Right atrium auricular region (tissue), 2 donors: ENCODE results near the gene RAPGEF1. TPM values are rescaled to one million over a fixed set of nuclear protein-coding genes. Genes with fewer than 3 reads are reported as not detected.

Source experiments
- DNase-seq: peaks from one replicate; pipeline ENCODE4 v3.0.0-alpha.2; 2019; ENCODE audit warnings: low spot score
- H3K27ac ChIP-seq, 2 donors: fragments of 200-600 bp; sonication (generic); 1 replicate in 1 of 2; 2 replicates in 1 of 2; pipeline ENCODE4 v1.5.1; 2016 to 2019
- H3K27me3 ChIP-seq, 2 donors: fragments of 200-600 bp; sonication (generic); one replicate each; pipeline versions ENCODE4 v1.5.1 to v1.6.0; 2017 to 2019
- H3K36me3 ChIP-seq: fragments of 200-600 bp; sonication (generic); one replicate; pipeline ENCODE4 v1.5.1; 2016
- H3K4me1 ChIP-seq, 2 donors: fragments of 200-600 bp; sonication (generic); one replicate each; pipeline versions ENCODE4 v1.5.1 to v1.6.0; 2017 to 2019
- H3K4me3 ChIP-seq, 2 donors: fragments of 200-600 bp; sonication (generic); 1 replicate in 1 of 2; 2 replicates in 1 of 2; pipeline ENCODE4 v1.5.1; 2017 to 2019; ENCODE audit warnings: mild to moderate bottlenecking in 1 of 2, moderate library complexity in 1 of 2
- H3K9me3 ChIP-seq, 2 donors: fragments of 200-600 bp; sonication (generic); one replicate each; pipeline ENCODE4 v1.5.1; 2019
- CTCF ChIP-seq, 2 donors: fragments of 200-600 bp; sonication (generic); IDR thresholded peaks; one replicate each; pipeline ENCODE4 v1.5.1; 2019; ENCODE audit warnings: antibody characterized with exemption in 2 of 2
- total RNA-seq, 2 donors: library from RNA; depleted of rRNA; stranded (reverse); fragments of >200 nt; gene quantifications; one replicate each; pipeline ENCODE4 v1.1.0, GENCODE V29; 2016

RAPGEF1 gene
- total RNA-seq, 2 donors from 2014 or later, result 59.5 to 65.1 TPM

DNA sequence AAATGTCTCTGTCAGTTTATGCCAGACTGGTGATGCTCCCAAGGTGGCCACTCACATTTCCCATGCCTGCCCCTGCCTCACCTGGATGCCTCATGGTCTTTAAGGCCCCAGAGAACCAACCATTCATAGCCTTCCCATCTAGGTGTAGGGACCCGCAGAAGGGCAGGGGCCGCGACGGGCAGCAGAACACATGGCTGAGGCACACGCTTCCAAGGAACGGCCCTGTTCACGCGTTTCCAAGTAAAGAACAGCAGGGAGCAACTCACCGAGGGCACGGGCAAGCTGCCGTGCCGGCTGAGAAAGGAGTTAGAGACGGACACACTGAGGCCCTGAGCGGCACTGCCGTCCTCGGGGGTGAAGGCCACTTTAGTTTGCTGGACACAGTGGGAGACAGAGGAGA lies 121.1 kb downstream of the RAPGEF1 start:
- no peak overlapping the region for H3K4me3 ChIP-seq
- H3K36me3 ChIP-seq, result peaks cover 61% of the 10 kb centered on the region
- peaks cover 0 to 15% of the 10 kb centered on the region in 2 donors for H3K4me1 ChIP-seq
- DNase-seq, result no peak
- TF ChIP-seq CTCF (IDR thresholded peaks at IDR 0.05), result no peak
- H3K27me3 ChIP-seq, result no peaks in the 10 kb centered on the region
- H3K9me3 ChIP-seq, result no peaks in the 10 kb centered on the region
- peak overlapping the region in 1 of 2 donors; percentile 43 for H3K27ac ChIP-seq

- peak overlapping the region in 1 of 2 donors; percentile 43 for H3K27ac ChIP-seq
- no peaks in the 10 kb centered on the region for H3K27me3 ChIP-seq
- TF ChIP-seq CTCF (IDR thresholded peaks at IDR 0.05), result no peak
- no peak overlapping the region for H3K4me3 ChIP-seq
- DNase-seq, result peak; percentile 78
- H3K36me3 ChIP-seq, result peaks cover 59% of the 10 kb centered on the region
- peaks cover 0 to 15% of the 10 kb centered on the region in 2 donors for H3K4me1 ChIP-seq
- no peaks in the 10 kb centered on the region for H3K9me3 ChIP-seq
Observed at GRCh38 chr9:131618071-131618479, 121.8 kb downstream of the RAPGEF1 start.

DNA sequence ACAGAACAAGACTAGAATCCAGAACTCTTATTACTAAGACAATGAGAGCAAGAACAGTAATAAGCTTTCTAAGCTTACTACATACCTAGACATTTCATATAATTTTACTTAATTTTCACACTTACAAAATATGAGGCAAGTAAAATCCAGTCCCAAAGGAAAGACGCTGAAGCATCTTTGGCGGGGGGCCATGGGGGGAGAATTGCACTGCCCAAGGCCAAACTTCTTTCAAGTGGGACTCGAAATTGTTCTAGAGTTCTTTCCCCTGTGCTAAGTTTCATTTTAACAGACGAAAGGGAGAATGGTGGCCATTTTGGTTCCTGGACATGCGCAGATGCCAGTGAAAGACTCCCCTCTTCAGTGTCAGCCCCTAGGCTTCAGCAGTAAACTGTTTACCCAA lies 122.3 kb downstream of the RAPGEF1 start:
- H3K27ac ChIP-seq, result peak overlapping the region in 1 of 2 donors; percentile 43
- peaks cover 59% of the 10 kb centered on the region for H3K36me3 ChIP-seq
- no peaks in the 10 kb centered on the region for H3K27me3 ChIP-seq
- no peak overlapping the region for H3K4me3 ChIP-seq
- no peak for DNase-seq
- peaks cover 0 to 19% of the 10 kb centered on the region in 2 donors for H3K4me1 ChIP-seq
- H3K9me3 ChIP-seq, result no peaks in the 10 kb centered on the region
- TF ChIP-seq CTCF (IDR thresholded peaks at IDR 0.05), result no peak

- no peaks in the 10 kb centered on the region for H3K9me3 ChIP-seq
- peak overlapping the region in 1 of 2 donors; percentile 43 for H3K27ac ChIP-seq
- no peak for TF ChIP-seq CTCF (IDR thresholded peaks at IDR 0.05)
- H3K4me1 ChIP-seq, result peaks cover 0 to 19% of the 10 kb centered on the region in 2 donors
- H3K27me3 ChIP-seq, result no peaks in the 10 kb centered on the region
- no peak overlapping the region for H3K4me3 ChIP-seq
- peaks cover 59% of the 10 kb centered on the region for H3K36me3 ChIP-seq
- DNase-seq, result no peak
Observed at GRCh38 chr9:131616983-131617604, 122.8 kb downstream of the RAPGEF1 start.

GRCh38 chr9:131614340-131614915 lies 125.4 kb downstream of the RAPGEF1 start:
- Histone ChIP-seq H3K4me3 (no peak overlapping the region), H3K27ac (no peak overlapping the region), H3K4me1 (peaks cover 0 to 40% of the 10 kb centered on the region in 2 donors), H3K36me3 (peaks cover 34% of the 10 kb centered on the region), H3K27me3 (no peaks in the 10 kb centered on the region), H3K9me3 (no peaks in the 10 kb centered on the region)
- TF ChIP-seq CTCF (IDR thresholded peaks at IDR 0.05), result no peak
- DNase-seq, result no peak
